GM12892 (cell line): Measurements from ENCODE around the gene VPS52.

Experiments used
- DNase-seq: peaks from one replicate; pipeline ENCODE4 v3.0.0; 2011; ENCODE audit not compliant: insufficient read length
- FAIRE-seq: peaks from 2 replicates; lab custom pipeline; 2011; peaks lifted over from hg19 to GRCh38; lab: Jason Lieb, UNC
- POLR2A ChIP-seq: IDR thresholded peaks from 2 replicates; pipeline ENCODE4 v1.6.1; 2011; ENCODE audit warnings: low read depth, low read length, control low read depth
- POLR2AphosphoS5 ChIP-seq: IDR thresholded peaks from 2 replicates; pipeline ENCODE4 v1.6.1; 2011; ENCODE audit warnings: low read depth, low read length, control low read depth
- TAF1 ChIP-seq: IDR thresholded peaks from 2 replicates; pipeline ENCODE4 v1.6.1; 2011; ENCODE audit warnings: low read depth, mild to moderate bottlenecking, control low read depth, low read length, borderline replicate concordance

The VPS52 gene

DNA sequence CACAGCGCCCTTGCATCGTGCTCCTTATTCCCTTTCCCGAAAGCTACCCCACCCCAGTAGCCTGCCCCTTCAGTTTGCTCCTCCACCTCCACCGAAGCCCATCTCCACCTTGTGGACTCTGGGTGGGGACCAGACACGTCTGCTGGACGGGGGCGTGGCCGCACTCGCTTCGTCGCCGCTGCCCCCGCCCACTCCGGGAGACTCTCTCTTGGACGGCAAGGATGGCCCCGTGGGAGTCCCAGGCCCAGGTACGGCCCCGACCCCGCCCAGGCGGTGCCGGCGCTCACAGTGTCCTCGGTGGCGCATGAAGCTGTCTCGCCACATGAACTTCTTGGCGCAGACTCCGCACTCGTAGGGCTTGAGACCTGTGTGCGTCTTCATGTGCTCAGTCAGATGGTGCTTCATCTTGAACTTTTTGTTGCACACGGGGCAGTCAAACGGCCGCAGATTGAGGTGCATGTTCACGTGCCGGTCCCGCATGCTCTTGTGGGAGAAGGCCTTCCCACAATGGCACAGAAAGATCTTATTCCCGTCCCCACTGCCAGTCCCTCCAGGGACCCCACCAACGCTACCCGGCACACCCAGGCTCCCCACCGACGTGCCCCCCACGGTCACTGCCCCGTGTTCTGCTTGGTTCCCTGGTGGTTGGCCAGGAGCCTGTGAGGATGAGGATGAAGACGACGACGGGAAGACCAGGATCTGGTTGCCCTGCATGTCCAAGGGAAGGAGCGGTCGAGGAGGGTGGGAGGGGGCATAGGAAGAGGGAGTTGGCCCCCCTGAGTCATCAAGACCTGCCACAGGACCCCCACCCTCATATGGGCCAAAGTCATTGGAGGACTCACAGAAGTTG, 43.5 kb upstream of the VPS52 start:
- FAIRE-seq (no peak), DNase-seq (no peak)
- TF ChIP-seq POLR2A (no peak), POLR2AphosphoS5 (no peak), TAF1 (no peak)

DNA sequence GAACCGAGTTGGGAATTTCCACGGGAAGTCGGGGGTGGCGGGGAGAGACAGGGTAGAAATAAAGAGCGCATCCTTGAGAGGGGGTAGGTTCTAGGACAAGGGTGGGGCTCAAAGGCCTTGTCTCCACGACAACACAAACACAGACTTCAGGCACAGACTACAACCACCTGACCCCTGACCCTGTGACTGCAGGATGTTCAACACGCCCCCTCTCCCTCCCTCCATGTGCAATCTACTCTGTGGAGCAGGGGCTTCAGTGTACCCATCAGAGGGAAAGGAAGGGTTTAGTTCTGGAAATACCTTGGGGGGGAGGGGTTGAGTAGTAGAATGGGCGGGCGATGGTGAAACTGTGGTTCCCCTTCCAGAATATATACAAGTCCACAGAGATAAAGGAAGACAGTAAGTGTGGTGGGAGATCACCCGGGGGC, 42.9 kb upstream of the VPS52 start:
- peak; percentile 45 for DNase-seq
- peak; percentile 74 for FAIRE-seq
- TF ChIP-seq POLR2A, result no peak
- TF ChIP-seq TAF1, result no peak
- TF ChIP-seq POLR2AphosphoS5, result no peak

DNA sequence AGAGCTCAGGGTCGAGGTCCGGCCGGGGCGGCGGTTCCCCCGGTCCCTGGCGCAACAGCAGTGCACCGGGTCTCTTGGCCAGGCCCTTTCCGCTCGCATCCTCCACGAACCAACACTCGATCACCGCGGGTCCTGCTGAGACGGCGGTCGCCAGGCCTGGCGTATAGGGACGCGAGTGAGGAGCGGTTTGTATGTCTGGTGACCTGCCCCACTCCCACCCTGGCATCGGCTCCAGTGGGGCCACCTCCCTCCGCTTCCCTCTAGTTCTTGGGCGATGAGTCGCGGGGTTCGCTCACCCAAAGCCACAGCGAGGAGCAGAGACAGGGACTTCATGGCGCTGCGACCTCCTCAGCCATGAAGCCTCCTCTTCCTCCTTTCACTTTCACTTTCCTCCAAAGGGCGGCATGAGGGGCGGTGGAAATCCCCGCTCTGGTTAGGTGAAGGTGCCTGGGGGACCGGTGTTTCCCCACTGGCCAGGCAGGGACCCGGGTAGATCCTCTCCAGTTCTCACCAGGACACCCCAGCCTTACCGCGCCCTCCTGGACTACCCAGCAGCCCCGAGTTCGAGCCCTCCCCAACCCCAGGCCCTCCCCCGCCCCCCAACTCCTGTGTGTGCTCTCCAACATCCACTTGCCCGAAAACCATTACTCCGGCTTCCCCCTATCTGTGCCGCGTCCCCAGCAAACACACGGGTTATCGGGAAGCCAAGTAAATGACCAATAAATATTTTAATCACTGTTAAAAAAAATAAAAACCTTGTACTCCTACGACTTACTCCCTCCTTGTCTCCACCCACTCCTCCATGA, 42.2 kb upstream of the VPS52 start, which contains the start of gene TAPBP:
TSS of gene TAPBP (minus strand) at position 370 of the 806 bp plus-strand sequence. CDS start at position 333, 37 bp downstream.
- DNase-seq (peak; percentile 77), FAIRE-seq (peak; percentile 90)
- TF ChIP-seq POLR2A (peak; percentile 84), TAF1 (peak; percentile 86), POLR2AphosphoS5 (peak; percentile 87)

DNA sequence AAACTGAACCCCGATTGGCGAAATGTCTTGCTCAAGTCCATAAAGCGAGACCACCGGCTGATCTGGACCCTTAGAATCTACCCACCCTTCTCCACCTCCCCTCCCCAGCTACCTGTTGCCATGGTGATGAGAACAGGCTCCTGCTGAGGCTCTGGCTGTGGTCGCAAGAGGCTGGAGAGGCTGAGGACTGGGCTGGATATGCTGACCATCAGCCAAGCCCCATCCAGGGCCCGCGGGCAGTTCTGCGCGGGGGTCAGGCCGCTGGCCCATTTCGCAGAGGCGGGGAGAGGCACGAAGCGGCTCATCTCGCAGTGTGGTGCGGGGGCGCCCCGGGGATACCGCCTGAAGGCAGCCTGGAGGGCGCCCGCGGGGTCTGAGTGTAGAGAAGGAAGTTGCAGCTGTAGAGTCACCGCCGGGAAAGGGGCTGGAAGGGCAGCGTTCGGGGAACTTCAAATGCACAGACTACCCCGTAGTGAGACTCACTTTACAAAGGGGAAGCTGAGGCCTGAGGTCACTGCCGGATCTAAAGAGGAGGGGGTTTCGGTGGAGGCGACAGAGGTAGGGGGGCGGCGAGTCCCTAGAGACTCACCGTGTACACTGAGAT, 41.5 kb upstream of the VPS52 start:
- FAIRE-seq, result no peak
- no peak for TF ChIP-seq TAF1
- TF ChIP-seq POLR2A, result no peak
- no peak for TF ChIP-seq POLR2AphosphoS5
- DNase-seq, result peak; percentile 38

DNA sequence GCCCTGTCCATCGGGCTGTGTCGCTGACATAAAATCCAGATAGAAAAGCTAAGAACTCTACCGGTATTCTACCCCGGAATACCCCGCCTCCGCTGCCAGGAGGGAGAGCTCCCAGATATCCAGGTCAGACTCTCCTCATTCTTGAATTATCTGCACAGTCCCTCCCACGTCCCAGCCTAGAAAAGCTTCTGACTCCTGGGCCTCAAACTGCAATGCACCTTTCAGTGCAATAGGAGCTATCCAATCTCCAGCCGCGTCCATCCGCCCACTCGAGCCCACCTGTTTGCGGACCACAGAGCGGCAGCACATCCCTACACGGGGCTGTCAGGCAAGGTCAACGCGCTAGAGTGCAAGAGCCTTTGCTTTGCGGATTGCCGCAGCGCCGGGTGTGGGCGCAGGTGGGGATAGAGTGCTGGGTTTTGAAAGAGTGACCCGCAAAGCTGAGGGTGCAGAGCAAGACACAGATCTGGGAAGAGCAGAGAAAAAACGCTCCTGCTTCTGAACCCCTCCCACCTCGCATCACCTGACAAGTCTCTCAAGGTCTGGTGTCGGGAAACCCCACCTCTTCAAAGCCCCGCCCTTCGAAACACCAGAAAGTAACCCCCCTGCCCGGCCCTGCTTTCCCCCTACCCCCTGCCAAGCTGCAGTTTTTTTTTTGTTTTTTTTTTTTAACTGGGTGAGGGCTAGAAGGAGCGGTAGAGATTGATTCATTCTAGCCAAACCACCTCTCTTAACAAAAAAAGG, 40.9 kb upstream of the VPS52 start:
- peak; percentile 86 for DNase-seq

DNA sequence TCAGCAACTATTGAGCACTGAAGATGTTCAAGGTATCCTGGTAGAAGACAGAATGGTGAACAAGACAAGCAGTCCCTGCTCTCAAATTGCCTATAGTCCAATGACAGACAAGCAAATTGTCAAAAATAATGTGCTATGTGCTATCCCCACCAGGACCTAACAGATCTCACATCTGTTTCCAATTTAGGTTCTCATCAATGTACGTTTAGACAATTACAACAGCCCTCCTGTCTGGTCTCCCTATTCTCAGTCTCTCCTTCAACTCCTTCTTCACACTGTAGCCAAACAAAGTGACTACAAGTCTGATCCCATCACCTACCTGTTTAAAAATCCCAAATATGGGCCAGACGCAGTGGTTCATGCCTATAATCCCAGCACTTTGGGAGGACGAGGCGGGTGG, 34.7 kb upstream of the VPS52 start:
- FAIRE-seq (no peak), DNase-seq (no peak)
- TF ChIP-seq POLR2A (no peak), POLR2AphosphoS5 (no peak), TAF1 (no peak)

More for the DNA sequence above, 40.9 kb upstream of the VPS52 start:
- FAIRE-seq, result no peak
- peak; percentile 17; the same call in 1 of the 2 replicates for TF ChIP-seq POLR2A
- TF ChIP-seq TAF1, result no peak

DNA sequence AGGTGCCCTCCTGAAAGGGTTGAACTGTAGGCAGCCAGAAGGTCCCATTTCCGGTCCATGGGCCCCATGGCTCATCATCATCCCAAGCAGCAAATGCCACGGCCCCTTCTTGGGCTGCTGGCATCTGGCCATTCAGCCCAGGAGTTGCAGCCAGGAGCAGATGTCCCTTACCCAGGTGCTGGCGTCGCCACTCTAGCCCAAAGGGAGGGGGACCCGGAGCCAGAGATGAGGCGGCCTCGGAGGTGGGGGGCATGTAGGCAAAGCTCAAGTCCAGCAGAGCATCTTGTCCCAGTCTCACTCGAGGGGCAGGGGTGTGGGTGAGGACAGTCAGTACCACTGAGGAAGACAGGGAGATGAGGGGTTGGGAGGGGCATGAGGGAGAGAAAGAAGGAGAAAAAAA, 33.4 kb upstream of the VPS52 start:
- FAIRE-seq (no peak), DNase-seq (no peak)
- TF ChIP-seq TAF1 (no peak), POLR2AphosphoS5 (0 out of 2 replicates have a peak, but pooled peaks have one; percentile 18)

DNA sequence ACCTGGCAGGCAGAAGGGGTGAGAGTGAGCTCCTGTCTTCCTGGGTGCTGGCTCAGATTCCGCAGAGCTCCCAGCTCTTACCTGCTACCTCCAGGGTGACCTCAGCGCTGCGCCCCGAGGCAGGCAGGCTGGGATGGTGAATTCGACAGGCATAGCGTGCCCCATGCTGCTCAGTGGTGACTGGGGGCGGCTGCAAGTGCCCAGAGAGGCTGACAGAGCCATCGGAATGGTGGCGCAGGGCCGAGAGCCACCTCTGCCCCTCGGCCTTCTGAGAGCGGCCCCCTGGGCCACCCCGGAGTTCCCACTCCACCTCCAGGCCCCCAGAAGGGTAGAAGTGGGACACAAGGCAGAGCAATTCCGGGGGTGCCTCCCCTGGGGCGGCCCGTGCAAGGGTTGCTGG, 32.5 kb upstream of the VPS52 start:
- FAIRE-seq, result no peak
- DNase-seq, result no peak
- TF ChIP-seq POLR2AphosphoS5 (no peak), TAF1 (no peak), POLR2A (no peak)

DNA sequence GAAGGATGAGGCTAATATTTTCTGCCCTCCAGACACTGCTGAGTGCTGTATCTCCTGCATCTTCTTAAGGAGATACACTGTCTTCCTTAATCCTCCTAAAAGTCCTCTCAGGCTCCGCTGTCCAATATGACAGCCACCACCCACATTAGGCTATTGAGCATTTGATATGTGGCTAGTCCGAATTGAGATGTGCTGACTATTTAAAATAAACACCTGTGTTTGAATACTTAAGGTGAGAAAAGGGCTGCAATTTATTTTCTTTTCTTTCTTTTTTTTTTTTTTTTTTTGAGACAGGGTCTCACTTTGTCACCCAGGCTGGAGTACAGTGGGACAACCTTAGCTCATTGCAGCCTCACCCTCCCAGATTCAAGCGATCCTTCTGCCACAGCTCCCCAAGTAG, 30.2 kb upstream of the VPS52 start:
- TF ChIP-seq POLR2AphosphoS5 (no peak), POLR2A (no peak), TAF1 (no peak)
- no peak for DNase-seq
- no peak for FAIRE-seq

DNA sequence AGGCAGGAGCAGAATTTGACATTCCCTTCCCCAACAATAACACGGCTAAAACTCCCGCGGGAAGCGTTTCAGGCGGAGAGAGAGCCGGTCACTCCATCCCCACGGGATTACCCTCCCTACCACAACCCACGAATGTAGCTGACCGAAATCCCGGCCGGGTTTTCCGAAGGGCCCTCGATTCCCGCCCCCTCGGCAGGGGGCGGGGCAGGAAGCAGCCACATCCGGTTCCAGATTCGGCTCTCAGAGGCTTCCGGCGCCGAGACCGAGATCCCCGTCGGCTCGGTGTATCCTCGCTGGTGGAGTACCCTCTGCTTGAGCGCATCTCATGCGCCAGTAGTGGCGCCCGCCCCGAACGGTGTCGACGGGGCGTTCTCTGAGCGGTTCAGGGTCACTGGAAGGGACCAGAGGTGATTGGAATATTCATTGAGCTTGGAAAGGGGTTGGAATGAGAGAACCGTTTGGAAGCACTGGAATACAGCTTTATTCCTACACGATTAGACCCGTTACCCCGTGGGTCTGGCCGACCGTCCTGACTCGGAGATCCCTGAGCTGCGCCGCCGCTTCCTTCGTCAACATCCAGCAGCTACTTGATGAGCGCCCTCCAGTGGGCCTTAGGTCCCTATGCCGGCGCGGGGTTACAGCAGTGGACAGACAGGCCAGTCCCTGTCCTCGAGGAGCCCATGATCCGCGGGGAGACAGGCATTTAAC, 27.7 kb upstream of the VPS52 start:
- FAIRE-seq, result peak; percentile 95
- peak; percentile 93 for DNase-seq
- peak; percentile 78; the same call in 1 of the 2 replicates for TF ChIP-seq POLR2A
- TF ChIP-seq POLR2AphosphoS5, result peak; percentile 79
- no peak for TF ChIP-seq TAF1
